HG02798 (cell line): Measurements from ENCODE around the gene AUTS2.

Experiments used
- ATAC-seq: cut with Tn5 transposase; IDR thresholded peaks from one replicate; pipeline ENCODE4 v1.9.1; 2021; ENCODE audit warnings: mild to moderate bottlenecking; ENCODE audit not compliant: unreplicated experiment, poor library complexity

Gene AUTS2

GRCh38 chr7:70132852-70133690 is 534.8 kb downstream of the AUTS2 start:
- no peak for ATAC-seq

- no peak for ATAC-seq
These were observed 535.9 kb downstream of the AUTS2 start for GRCh38 chr7:70134029-70134770.

GRCh38 chr7:70135656-70136055 is 537.4 kb downstream of the AUTS2 start:
- ATAC-seq: no peak

- no peak for ATAC-seq
These were observed 538.9 kb downstream of the AUTS2 start for GRCh38 chr7:70137126-70137525.

GRCh38 chr7:70142247-70142932 is 544.1 kb downstream of the AUTS2 start:
- ATAC-seq: no peak

GRCh38 chr7:70143075-70144044 is 545.1 kb downstream of the AUTS2 start:
- no peak for ATAC-seq

- ATAC-seq: no peak
These were observed 550.7 kb downstream of the AUTS2 start for GRCh38 chr7:70148997-70149396.

GRCh38 chr7:70152313-70152712 is 554.0 kb downstream of the AUTS2 start:
- ATAC-seq: no peak

- no peak for ATAC-seq
These were observed 555.7 kb downstream of the AUTS2 start for GRCh38 chr7:70153933-70154332.

GRCh38 chr7:70154521-70155180 is 556.4 kb downstream of the AUTS2 start:
- ATAC-seq: no peak

- ATAC-seq: no peak
These were observed 557.8 kb downstream of the AUTS2 start for GRCh38 chr7:70156057-70156456.

GRCh38 chr7:70159121-70159520 is 560.8 kb downstream of the AUTS2 start:
- no peak for ATAC-seq

- no peak for ATAC-seq
These were observed 567.3 kb downstream of the AUTS2 start for GRCh38 chr7:70165477-70166170.

- no peak for ATAC-seq
These were observed 573.2 kb downstream of the AUTS2 start for GRCh38 chr7:70171369-70171920.

- no peak for ATAC-seq
These were observed 578.9 kb downstream of the AUTS2 start for GRCh38 chr7:70177166-70177565.

- ATAC-seq: no peak
These were observed 579.9 kb downstream of the AUTS2 start for GRCh38 chr7:70178211-70178610.

- ATAC-seq: no peak
These were observed 580.5 kb downstream of the AUTS2 start for GRCh38 chr7:70178787-70179186.

GRCh38 chr7:70182521-70182920 is 584.2 kb downstream of the AUTS2 start:
- ATAC-seq: no peak

- no peak for ATAC-seq
These were observed 585.0 kb downstream of the AUTS2 start for GRCh38 chr7:70183278-70183677.
